ENCODE measurements around the gene SPG7.

- TF ChIP-seq, protein P1, sequence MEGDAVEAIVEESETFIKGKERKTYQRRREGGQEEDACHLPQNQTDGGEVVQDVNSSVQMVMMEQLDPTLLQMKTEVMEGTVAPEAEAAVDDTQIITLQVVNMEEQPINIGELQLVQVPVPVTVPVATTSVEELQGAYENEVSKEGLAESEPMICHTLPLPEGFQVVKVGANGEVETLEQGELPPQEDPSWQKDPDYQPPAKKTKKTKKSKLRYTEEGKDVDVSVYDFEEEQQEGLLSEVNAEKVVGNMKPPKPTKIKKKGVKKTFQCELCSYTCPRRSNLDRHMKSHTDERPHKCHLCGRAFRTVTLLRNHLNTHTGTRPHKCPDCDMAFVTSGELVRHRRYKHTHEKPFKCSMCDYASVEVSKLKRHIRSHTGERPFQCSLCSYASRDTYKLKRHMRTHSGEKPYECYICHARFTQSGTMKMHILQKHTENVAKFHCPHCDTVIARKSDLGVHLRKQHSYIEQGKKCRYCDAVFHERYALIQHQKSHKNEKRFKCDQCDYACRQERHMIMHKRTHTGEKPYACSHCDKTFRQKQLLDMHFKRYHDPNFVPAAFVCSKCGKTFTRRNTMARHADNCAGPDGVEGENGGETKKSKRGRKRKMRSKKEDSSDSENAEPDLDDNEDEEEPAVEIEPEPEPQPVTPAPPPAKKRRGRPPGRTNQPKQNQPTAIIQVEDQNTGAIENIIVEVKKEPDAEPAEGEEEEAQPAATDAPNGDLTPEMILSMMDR (IDR thresholded peaks at IDR 0.05; ENCODE audit: low read length) = no peak
- TF ChIP-seq EZH2 (IDR thresholded peaks at IDR 0.05; ENCODE audit: borderline replicate concordance, low read length) = no peak
Measured at GRCh38 chr16:89544713-89545043, 36.5 kb downstream of the SPG7 start.
